Endothelial cell of umbilical vein (primary cell): ENCODE results near the gene ANKS1B. TPM values are rescaled to one million over a fixed set of nuclear protein-coding genes. Genes with fewer than 3 reads are reported as not detected.

Source experiments
- BruUV-seq: library from RNA; stranded (reverse); fragments of 400-500 nt; replicated peaks from 2 replicates; lab custom pipeline; 2021; lab: Mats Ljungman, UMichigan
- CTCF ChIA-PET: fragments of 300-600, 350-600 bp; sonication (Branson Sonifier 250); formaldehyde crosslinking; loops from one replicate; lab custom pipeline; 2021; ENCODE audit warnings: antibody characterized with exemption, inconsistent platforms; lab: Charles Lee
- POLR2A ChIA-PET: fragments of 300-600, 350-600 bp; sonication (Branson Sonifier 250); formaldehyde crosslinking; loops from one replicate; lab custom pipeline; 2021; ENCODE audit warnings: antibody characterized with exemption, inconsistent platforms; lab: Charles Lee
- DNase-seq: peaks from one replicate; pipeline ENCODE4 v3.0.0-alpha.2; 2011; ENCODE audit warnings: low read depth, low spot score
- FAIRE-seq: peaks from 2 replicates; lab custom pipeline; 2011; peaks lifted over from hg19 to GRCh38; lab: Jason Lieb, UNC
- H2AFZ ChIP-seq: 2 replicates; pipeline ENCODE4 v1.6.0; 2012; ENCODE audit warnings: low read depth, low read length, control low read depth, inconsistent platforms
- H3K27ac ChIP-seq: 2 replicates; pipeline ENCODE4 v1.5.1; 2011; ENCODE audit warnings: low read depth, mild to moderate bottlenecking, control low read depth, low read length, moderate library complexity; ENCODE audit not compliant: insufficient read depth
- H3K27me3 ChIP-seq, 2 experiments: 2 replicates each; pipeline versions ENCODE4 v1.6.0 to v1.6.1; 2011; ENCODE audit warnings: low read length in 2 of 2, mixed read lengths in 1 of 2; ENCODE audit not compliant: control insufficient read depth in 2 of 2, insufficient read depth in 2 of 2
- H3K36me3 ChIP-seq, 2 experiments: 2 replicates in 1 of 2; 3 replicates in 1 of 2; pipeline ENCODE4 v1.5.1; 2011; ENCODE audit warnings: low read length in 2 of 2, mild to moderate bottlenecking in 1 of 2, moderate library complexity in 1 of 2; ENCODE audit not compliant: control insufficient read depth in 2 of 2, insufficient read depth in 2 of 2; ENCODE audit errors: extremely low read depth in 1 of 2
- H3K4me1 ChIP-seq: 3 replicates; pipeline ENCODE4 v1.5.1; 2011; ENCODE audit warnings: mild to moderate bottlenecking, low read length; ENCODE audit not compliant: control insufficient read depth, insufficient read depth; ENCODE audit errors: extremely low read depth
- H3K4me2 ChIP-seq: 2 replicates; pipeline ENCODE4 v1.6.1; 2011; ENCODE audit warnings: low read length, control low read depth, mixed read lengths; ENCODE audit not compliant: insufficient read depth
- H3K4me3 ChIP-seq, 3 experiments: fragments of 200-600 bp in 1 of 3; sonication (generic), shearing (Covaris generic) in 1 of 3; replicated peaks in 1 of 3; 2 replicates each; pipeline ENCODE4 v1.5.1; 2011 to 2016; ENCODE audit warnings: control low read depth in 3 of 3, low read length in 3 of 3, mild to moderate bottlenecking in 2 of 3, inconsistent platforms in 1 of 3, low read depth in 1 of 3, moderate library complexity in 1 of 3; ENCODE audit not compliant: insufficient read depth in 1 of 3
- H3K79me2 ChIP-seq: 2 replicates; pipeline ENCODE4 v1.6.0; 2012; ENCODE audit warnings: low read length, inconsistent platforms; ENCODE audit not compliant: control insufficient read depth, insufficient read depth
- H3K9ac ChIP-seq: replicated peaks from 2 replicates; pipeline ENCODE3; 2011; ENCODE audit warnings: low read length, control low read depth; ENCODE audit not compliant: insufficient read depth; ENCODE audit errors: extremely low read depth
- H3K9me1 ChIP-seq: replicated peaks from 3 replicates; pipeline ENCODE4 v1.6.0; 2011; ENCODE audit warnings: mild to moderate bottlenecking, low read length; ENCODE audit not compliant: control insufficient read depth, insufficient read depth; ENCODE audit errors: extremely low read depth
- H3K9me3 ChIP-seq: replicated peaks from 2 replicates; pipeline ENCODE4 v1.5.1; 2012; ENCODE audit warnings: low read length, inconsistent platforms; ENCODE audit not compliant: control insufficient read depth, insufficient read depth
- H4K20me1 ChIP-seq: replicated peaks from 2 replicates; pipeline ENCODE3; 2011; ENCODE audit warnings: mild to moderate bottlenecking, low read length; ENCODE audit not compliant: control insufficient read depth, insufficient read depth; ENCODE audit errors: extremely low read depth
- CTCF ChIP-seq, 2 donors: IDR thresholded peaks; 1 replicate in 1 of 2; 2 replicates in 1 of 2; pipeline ENCODE4 v1.5.1; 2011; ENCODE audit warnings: low read length in 2 of 2, mild to moderate bottlenecking in 2 of 2, moderate library complexity in 2 of 2, control low read depth in 1 of 2, inconsistent platforms in 1 of 2, low read depth in 1 of 2; ENCODE audit not compliant: insufficient read depth in 1 of 2; ENCODE audit errors: extremely low read depth in 1 of 2
- EZH2 ChIP-seq: IDR thresholded peaks from 2 replicates; pipeline ENCODE4 v1.6.1; 2012; ENCODE audit warnings: borderline replicate concordance, low read depth, mild to moderate bottlenecking, moderate library complexity, low read length, inconsistent platforms; ENCODE audit not compliant: severe bottlenecking
- FOS ChIP-seq: IDR thresholded peaks from 2 replicates; pipeline ENCODE4 v1.6.1; 2011; ENCODE audit warnings: mild to moderate bottlenecking, low read length, moderate library complexity, borderline replicate concordance; ENCODE audit not compliant: insufficient read depth
- GATA2 ChIP-seq: IDR thresholded peaks from 2 replicates; pipeline ENCODE4 v1.7.0; 2011; ENCODE audit warnings: low read depth, mild to moderate bottlenecking, moderate library complexity, mixed read lengths, low read length; ENCODE audit not compliant: insufficient read length, insufficient read depth
- JUN ChIP-seq: IDR thresholded peaks from 2 replicates; pipeline ENCODE4 v1.6.1; 2011; ENCODE audit warnings: borderline replicate concordance, low read depth; ENCODE audit not compliant: insufficient read length, insufficient read depth
- MAX ChIP-seq: IDR thresholded peaks from 2 replicates; pipeline ENCODE4 v1.6.1; 2011; ENCODE audit not compliant: insufficient read depth, insufficient read length
- MYC ChIP-seq: IDR thresholded peaks from one replicate; pipeline ENCODE4 v1.6.1; 2011; ENCODE audit warnings: mild to moderate bottlenecking, low read depth, low read length
- POLR2A ChIP-seq: IDR thresholded peaks from 2 replicates; pipeline ENCODE4 v1.6.1; 2012; ENCODE audit warnings: low read depth, mild to moderate bottlenecking, control low read depth, low read length
- POLR2AphosphoS5 ChIP-seq: IDR thresholded peaks from 2 replicates; pipeline ENCODE4 v1.6.1; 2012; ENCODE audit warnings: low read depth, mild to moderate bottlenecking, control low read depth, low read length, moderate library complexity; ENCODE audit not compliant: insufficient read depth
- dilution Hi-C: fragments of 300-500 bp; cut with MboI; formaldehyde crosslinking; loops from one replicate; pipeline ENCODE4 v1.15.0; 2019; ENCODE audit warnings: low sequenced_read_pairs; ENCODE audit not compliant: extremely low pct_ligation_motif_present
- intact Hi-C: fragments of 100-400 bp; cut with micrococcal nuclease; formaldehyde crosslinking; loops from one replicate; pipeline ENCODE4 v1.10.0; 2022
- polyA plus RNA-seq, 4 experiments: library from polyadenylated mRNA; depleted of rRNA in 3 of 4; stranded (reverse) in 3 of 4; unstranded in 1 of 4; fragments of >200 nt; gene quantifications; 2 replicates each; pipeline versions ENCODE4 v1.2.1 to v1.2.3, GENCODE V29; 2011 to 2012; ENCODE audit warnings: missing spikeins in 1 of 4
- total RNA-seq: library from RNA; stranded (reverse); gene quantifications from 2 replicates; pipeline ENCODE4 v1.2.3, GENCODE V29; 2021

ANKS1B gene
- total and polyA plus RNA-seq, 2 donors (not counting 3 experiments of a cell fraction or from before 2014, with no cell fraction given) = 0.15 to 0.38 TPM

GRCh38 chr12:98772818-98773217, 1211.9 kb downstream of the ANKS1B start:
- Histone ChIP-seq H3K27ac (no peak overlapping the region), H3K9me1 (no peaks in the 10 kb centered on the region), H3K4me3 (no peak overlapping the region), H3K27me3 (no peaks in the 10 kb centered on the region), H3K79me2 (no peaks in the 10 kb centered on the region), H3K9ac (no peak overlapping the region), H4K20me1 (no peaks in the 10 kb centered on the region), H3K36me3 (no peaks in the 10 kb centered on the region), H2AFZ (no peak overlapping the region), H3K4me1 (no peaks in the 10 kb centered on the region), H3K4me2 (no peak overlapping the region), H3K9me3 (no peaks in the 10 kb centered on the region)
- DNase-seq (no peak), FAIRE-seq (no peak)
- intact Hi-C loops (no loop called here), dilution Hi-C loops (no loop called here)
- POLR2A ChIA-PET = no interaction called here
- TF ChIP-seq FOS (no peak), MAX (no peak), POLR2AphosphoS5 (no peak), MYC (no peak), JUN (no peak), POLR2A (no peak), GATA2 (no peak), EZH2 (no peak), CTCF (IDR thresholded peaks at IDR 0.05; ENCODE audit: extremely low read depth in 1 of 2, insufficient read depth in 1 of 2, low read depth in 1 of 2, low read length in 2 of 2) (no peak)
- CTCF ChIA-PET = no interaction called here
- BruUV-seq = no TSS peak
